ENCODE results near the gene FKBP5. TPM values are rescaled to one million over a fixed set of nuclear protein-coding genes. Genes with fewer than 3 reads are reported as not detected.
A peak's percentile ranks its signal among the peaks of the same experiment; 100 is the strongest.

Gene FKBP5
- total and polyA plus RNA-seq, 9 of the 15 experiments (the other 6 are each of a cell fraction or from before 2014, with no cell fraction given), result 32.7 to 151 (median 75.0) TPM

DNA sequence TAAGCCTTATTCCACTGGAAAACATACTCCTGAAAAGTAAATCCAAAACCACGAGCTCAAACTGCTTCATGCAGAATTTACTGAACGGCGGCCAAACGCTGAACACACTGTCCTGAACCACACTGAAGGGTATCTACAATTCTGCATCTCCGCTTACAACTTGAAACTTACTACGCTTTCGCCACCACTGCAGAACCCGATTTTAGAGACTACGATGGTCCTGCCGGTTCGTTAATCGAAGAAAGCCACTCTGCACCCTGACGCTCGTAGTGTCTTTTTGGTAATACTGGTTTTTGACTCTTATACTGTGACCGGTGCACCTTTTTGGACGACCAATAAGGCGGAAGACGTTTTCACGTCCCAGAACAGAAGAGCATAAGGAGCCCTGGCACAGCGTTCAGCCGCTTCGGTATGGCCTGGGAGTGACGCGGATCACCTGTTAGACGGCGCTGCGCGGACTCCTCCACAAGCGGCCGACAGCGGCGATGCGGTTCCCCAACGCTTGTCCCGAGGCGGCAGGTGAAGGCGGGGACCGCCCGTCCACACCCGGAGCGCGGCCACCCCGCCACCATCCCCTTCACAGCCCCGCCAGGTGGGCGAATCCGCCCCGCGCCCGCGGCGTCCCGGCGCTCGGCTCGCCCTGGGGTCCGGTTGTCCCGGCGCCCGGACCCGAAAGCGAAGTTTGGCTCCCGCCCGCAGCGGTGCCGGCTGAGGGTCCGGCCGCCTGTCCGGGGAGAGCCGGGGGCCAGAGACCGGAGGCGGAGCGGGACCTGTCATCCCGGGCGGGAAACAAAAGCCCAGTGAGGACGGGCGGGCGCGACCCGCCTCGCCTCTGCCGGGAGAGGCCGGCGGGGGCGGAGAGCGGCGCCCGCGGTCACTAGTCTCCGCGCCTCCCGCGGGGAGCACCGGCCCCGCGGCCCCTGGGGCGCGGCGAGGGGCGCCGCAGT is 784 bp downstream of the FKBP5 start (continued):
- TF ChIP-seq MEF2A (IDR thresholded peaks at IDR 0.05; ENCODE audit: control insufficient read depth, low read depth, low read length) (no peak), MCM3 (IDR thresholded peaks at IDR 0.05) (no peak), FUS (optimal IDR thresholded peaks at IDR 0.05; ENCODE audit: low read depth, low read length) (no peak), SUPT5H (IDR thresholded peaks at IDR 0.05) (no peak), SMARCA5 (IDR thresholded peaks at IDR 0.05) (peak; percentile 42; the same call in 1 of the 2 replicates), RBM15 (IDR thresholded peaks at IDR 0.05; ENCODE audit: insufficient read depth, low read length) (no peak), NR2C2 (CRISPR knock-in tag; IDR thresholded peaks at IDR 0.05) (no peak), NR2C2 (tag; IDR thresholded peaks at IDR 0.05) (no peak), MTA1 (IDR thresholded peaks at IDR 0.05; ENCODE audit: borderline replicate concordance) (peak; percentile 60; the same call in 1 of the 2 replicates)
- TF ChIP-seq, protein P1, sequence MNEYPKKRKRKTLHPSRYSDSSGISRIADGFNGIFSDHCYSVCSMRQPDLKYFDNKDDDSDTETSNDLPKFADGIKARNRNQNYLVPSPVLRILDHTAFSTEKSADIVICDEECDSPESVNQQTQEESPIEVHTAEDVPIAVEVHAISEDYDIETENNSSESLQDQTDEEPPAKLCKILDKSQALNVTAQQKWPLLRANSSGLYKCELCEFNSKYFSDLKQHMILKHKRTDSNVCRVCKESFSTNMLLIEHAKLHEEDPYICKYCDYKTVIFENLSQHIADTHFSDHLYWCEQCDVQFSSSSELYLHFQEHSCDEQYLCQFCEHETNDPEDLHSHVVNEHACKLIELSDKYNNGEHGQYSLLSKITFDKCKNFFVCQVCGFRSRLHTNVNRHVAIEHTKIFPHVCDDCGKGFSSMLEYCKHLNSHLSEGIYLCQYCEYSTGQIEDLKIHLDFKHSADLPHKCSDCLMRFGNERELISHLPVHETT (CRISPR knock-in tag; conservative IDR thresholded peaks at IDR 0.05 in 1 of 2, IDR thresholded peaks at IDR 0.05 in 1 of 2), result 0 out of 4 replicates have a peak, but pooled peaks of 1 of the 2 experiments have one; percentile 26
- TF ChIP-seq, protein P2, sequence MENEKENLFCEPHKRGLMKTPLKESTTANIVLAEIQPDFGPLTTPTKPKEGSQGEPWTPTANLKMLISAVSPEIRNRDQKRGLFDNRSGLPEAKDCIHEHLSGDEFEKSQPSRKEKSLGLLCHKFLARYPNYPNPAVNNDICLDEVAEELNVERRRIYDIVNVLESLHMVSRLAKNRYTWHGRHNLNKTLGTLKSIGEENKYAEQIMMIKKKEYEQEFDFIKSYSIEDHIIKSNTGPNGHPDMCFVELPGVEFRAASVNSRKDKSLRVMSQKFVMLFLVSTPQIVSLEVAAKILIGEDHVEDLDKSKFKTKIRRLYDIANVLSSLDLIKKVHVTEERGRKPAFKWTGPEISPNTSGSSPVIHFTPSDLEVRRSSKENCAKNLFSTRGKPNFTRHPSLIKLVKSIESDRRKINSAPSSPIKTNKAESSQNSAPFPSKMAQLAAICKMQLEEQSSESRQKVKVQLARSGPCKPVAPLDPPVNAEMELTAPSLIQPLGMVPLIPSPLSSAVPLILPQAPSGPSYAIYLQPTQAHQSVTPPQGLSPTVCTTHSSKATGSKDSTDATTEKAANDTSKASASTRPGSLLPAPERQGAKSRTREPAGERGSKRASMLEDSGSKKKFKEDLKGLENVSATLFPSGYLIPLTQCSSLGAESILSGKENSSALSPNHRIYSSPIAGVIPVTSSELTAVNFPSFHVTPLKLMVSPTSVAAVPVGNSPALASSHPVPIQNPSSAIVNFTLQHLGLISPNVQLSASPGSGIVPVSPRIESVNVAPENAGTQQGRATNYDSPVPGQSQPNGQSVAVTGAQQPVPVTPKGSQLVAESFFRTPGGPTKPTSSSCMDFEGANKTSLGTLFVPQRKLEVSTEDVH (IDR thresholded peaks at IDR 0.05; ENCODE audit: low read depth, partially characterized antibody), result peak; percentile 36
- TF ChIP-seq, protein P3, sequence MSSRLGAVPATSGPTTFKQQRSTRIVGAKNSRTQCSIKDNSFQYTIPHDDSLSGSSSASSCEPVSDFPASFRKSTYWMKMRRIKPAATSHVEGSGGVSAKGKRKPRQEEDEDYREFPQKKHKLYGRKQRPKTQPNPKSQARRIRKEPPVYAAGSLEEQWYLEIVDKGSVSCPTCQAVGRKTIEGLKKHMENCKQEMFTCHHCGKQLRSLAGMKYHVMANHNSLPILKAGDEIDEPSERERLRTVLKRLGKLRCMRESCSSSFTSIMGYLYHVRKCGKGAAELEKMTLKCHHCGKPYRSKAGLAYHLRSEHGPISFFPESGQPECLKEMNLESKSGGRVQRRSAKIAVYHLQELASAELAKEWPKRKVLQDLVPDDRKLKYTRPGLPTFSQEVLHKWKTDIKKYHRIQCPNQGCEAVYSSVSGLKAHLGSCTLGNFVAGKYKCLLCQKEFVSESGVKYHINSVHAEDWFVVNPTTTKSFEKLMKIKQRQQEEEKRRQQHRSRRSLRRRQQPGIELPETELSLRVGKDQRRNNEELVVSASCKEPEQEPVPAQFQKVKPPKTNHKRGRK (tag; IDR thresholded peaks at IDR 0.05), result no peak
- TF ChIP-seq, protein P4, sequence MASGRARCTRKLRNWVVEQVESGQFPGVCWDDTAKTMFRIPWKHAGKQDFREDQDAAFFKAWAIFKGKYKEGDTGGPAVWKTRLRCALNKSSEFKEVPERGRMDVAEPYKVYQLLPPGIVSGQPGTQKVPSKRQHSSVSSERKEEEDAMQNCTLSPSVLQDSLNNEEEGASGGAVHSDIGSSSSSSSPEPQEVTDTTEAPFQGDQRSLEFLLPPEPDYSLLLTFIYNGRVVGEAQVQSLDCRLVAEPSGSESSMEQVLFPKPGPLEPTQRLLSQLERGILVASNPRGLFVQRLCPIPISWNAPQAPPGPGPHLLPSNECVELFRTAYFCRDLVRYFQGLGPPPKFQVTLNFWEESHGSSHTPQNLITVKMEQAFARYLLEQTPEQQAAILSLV (tag; IDR thresholded peaks at IDR 0.05), result no peak
